ENCODE data around the gene FBXL14.

The FBXL14 gene

DNA sequence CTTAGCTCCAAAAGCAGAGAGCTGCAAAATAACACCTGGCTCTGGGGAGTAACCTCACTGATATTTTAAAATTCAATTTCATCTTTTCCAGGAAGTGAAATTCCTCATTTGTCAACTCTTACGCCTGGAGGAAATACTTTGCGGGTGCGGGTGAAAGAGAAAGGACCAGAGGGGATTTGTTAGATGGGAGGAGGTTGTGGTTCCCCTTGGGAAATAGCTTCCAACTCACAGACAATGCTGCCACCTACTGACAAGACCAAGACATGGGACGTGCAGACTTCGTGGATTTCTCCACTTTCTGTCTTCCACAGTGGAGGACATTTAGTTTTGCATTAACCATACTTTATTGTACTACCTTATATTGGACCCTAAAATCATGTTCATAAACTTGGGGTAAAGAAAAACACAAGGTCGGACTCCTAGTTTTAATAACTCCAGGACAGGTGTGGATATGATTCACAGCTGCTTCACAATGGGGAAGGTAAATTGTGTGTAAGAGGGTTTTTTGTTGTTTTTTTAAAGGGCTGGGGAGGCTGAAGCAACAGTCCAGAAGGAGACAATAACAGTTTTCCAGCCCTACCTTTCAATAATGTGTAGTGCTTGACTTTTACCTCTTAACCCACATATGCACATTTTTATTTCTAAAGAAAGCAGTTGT, 10.8 kb downstream of the FBXL14 start:
- Histone ChIP-seq H3K4me3 (ENCODE audit: low read depth, low read length) (no peak overlapping the region), H3K4me1 (ENCODE audit: control insufficient read depth, insufficient read depth, low read length) (peaks cover 8% of the 10 kb centered on the region), H3K36me3 (ENCODE audit: control insufficient read depth in 2 of 2, insufficient read depth in 1 of 2, low read length in 2 of 2) (no peaks in the 10 kb centered on the region; a peak in 1 of 3 replicates), H3K27ac (ENCODE audit: extremely low read depth, low read depth, low read length) (no peak overlapping the region), H3K9me3 (ENCODE audit: control insufficient read depth, insufficient read depth, low read depth, low read length) (no peaks in the 10 kb centered on the region)
- ChIA-PET POLR2A (interaction anchor here (0.7 to 1.6 kb wide), 4 partner anchors 23 to 1141 kb away, joined by 3 to 9 read pairs (median 4); no protein-coding TSS in a partner anchor), CTCF (interaction anchor here (0.6 to 10.7 kb wide), 39 partner anchors 9 to 1683 kb away, joined by 3 to 196 read pairs (median 4); no protein-coding TSS in a partner anchor)
- TF ChIP-seq ZBTB7A (tag by site-specific recombination; IDR thresholded peaks at IDR 0.05; ENCODE audit: low read depth) (no peak), ZNF792 (tag by site-specific recombination; IDR thresholded peaks at IDR 0.05) (no peak), ZBTB48 (tag by site-specific recombination; IDR thresholded peaks at IDR 0.05) (no peak), ZSCAN23 (tag by site-specific recombination; IDR thresholded peaks at IDR 0.05) (no peak), SP3 (tag by site-specific recombination; IDR thresholded peaks at IDR 0.05) (no peak), ZNF521 (tag by site-specific recombination; IDR thresholded peaks at IDR 0.05) (no peak), ZNF747 (tag by site-specific recombination; IDR thresholded peaks at IDR 0.05) (no peak), ZNF558 (tag by site-specific recombination; IDR thresholded peaks at IDR 0.05) (no peak), GLIS2 (tag by site-specific recombination; IDR thresholded peaks at IDR 0.05) (no peak), KLF7 (tag by site-specific recombination; IDR thresholded peaks at IDR 0.05; ENCODE audit: borderline replicate concordance) (no peak), ZNF2 (tag by site-specific recombination; IDR thresholded peaks at IDR 0.05) (peak; percentile 87), ZNF354C (tag by site-specific recombination; IDR thresholded peaks at IDR 0.05; ENCODE audit: borderline replicate concordance, low read depth) (no peak), ZNF629 (tag by site-specific recombination; IDR thresholded peaks at IDR 0.05) (no peak), SETDB1 (IDR thresholded peaks at IDR 0.05; ENCODE audit: insufficient read length, low read length) (no peak)
- TF ChIP-seq, protein P1, sequence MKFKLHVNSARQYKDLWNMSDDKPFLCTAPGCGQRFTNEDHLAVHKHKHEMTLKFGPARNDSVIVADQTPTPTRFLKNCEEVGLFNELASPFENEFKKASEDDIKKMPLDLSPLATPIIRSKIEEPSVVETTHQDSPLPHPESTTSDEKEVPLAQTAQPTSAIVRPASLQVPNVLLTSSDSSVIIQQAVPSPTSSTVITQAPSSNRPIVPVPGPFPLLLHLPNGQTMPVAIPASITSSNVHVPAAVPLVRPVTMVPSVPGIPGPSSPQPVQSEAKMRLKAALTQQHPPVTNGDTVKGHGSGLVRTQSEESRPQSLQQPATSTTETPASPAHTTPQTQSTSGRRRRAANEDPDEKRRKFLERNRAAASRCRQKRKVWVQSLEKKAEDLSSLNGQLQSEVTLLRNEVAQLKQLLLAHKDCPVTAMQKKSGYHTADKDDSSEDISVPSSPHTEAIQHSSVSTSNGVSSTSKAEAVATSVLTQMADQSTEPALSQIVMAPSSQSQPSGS (tag by site-specific recombination; IDR thresholded peaks at IDR 0.05; ENCODE audit: low read depth), result no peak
- TF ChIP-seq, protein P2, sequence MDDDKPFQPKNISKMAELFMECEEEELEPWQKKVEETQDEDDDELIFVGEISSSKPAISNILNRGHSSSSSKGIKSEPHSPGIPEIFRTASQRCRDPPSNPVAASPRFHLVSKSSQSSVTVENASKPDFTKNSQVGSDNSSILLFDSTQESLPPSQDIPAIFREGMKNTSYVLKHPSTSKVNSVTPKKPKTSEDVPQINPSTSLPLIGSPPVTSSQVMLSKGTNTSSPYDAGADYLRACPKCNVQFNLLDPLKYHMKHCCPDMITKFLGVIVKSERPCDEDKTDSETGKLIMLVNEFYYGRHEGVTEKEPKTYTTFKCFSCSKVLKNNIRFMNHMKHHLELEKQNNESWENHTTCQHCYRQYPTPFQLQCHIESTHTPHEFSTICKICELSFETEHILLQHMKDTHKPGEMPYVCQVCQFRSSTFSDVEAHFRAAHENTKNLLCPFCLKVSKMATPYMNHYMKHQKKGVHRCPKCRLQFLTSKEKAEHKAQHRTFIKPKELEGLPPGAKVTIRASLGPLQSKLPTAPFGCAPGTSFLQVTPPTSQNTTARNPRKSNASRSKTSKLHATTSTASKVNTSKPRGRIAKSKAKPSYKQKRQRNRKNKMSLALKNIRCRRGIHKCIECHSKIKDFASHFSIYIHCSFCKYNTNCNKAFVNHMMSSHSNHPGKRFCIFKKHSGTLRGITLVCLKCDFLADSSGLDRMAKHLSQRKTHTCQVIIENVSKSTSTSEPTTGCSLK (tag by site-specific recombination; IDR thresholded peaks at IDR 0.05), result no peak
- TF ChIP-seq, protein P3, sequence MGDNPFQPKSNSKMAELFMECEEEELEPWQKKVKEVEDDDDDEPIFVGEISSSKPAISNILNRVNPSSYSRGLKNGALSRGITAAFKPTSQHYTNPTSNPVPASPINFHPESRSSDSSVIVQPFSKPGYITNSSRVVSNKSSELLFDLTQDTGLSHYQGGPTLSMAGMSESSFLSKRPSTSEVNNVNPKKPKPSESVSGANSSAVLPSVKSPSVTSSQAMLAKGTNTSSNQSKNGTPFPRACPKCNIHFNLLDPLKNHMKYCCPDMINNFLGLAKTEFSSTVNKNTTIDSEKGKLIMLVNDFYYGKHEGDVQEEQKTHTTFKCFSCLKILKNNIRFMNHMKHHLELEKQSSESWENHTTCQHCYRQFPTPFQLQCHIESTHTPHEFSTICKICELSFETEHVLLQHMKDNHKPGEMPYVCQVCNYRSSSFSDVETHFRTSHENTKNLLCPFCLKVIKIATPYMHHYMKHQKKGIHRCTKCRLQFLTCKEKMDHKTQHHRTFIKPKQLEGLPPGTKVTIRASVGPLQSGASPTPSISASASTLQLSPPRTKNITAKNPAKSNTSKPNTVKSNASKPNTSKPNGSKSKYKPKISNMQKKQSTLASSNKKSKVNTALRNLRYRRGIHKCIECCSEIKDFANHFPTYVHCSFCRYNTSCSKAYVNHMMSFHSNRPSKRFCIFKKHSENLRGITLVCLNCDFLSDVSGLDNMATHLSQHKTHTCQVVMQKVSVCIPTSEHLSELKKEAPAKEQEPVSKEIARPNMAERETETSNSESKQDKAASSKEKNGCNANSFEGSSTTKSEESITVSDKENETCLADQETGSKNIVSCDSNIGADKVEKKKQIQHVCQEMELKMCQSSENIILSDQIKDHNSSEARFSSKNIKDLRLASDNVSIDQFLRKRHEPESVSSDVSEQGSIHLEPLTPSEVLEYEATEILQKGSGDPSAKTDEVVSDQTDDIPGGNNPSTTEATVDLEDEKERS (tag by site-specific recombination; IDR thresholded peaks at IDR 0.05), result no peak
- TF ChIP-seq, protein P4, sequence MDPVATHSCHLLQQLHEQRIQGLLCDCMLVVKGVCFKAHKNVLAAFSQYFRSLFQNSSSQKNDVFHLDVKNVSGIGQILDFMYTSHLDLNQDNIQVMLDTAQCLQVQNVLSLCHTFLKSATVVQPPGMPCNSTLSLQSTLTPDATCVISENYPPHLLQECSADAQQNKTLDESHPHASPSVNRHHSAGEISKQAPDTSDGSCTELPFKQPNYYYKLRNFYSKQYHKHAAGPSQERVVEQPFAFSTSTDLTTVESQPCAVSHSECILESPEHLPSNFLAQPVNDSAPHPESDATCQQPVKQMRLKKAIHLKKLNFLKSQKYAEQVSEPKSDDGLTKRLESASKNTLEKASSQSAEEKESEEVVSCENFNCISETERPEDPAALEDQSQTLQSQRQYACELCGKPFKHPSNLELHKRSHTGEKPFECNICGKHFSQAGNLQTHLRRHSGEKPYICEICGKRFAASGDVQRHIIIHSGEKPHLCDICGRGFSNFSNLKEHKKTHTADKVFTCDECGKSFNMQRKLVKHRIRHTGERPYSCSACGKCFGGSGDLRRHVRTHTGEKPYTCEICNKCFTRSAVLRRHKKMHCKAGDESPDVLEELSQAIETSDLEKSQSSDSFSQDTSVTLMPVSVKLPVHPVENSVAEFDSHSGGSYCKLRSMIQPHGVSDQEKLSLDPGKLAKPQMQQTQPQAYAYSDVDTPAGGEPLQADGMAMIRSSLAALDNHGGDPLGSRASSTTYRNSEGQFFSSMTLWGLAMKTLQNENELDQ (tag by site-specific recombination; IDR thresholded peaks at IDR 0.05; ENCODE audit: low read depth), result no peak
- TF ChIP-seq, protein P5, sequence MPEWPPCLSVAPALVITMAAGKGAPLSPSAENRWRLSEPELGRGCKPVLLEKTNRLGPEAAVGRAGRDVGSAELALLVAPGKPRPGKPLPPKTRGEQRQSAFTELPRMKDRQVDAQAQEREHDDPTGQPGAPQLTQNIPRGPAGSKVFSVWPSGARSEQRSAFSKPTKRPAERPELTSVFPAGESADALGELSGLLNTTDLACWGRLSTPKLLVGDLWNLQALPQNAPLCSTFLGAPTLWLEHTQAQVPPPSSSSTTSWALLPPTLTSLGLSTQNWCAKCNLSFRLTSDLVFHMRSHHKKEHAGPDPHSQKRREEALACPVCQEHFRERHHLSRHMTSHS (tag by site-specific recombination; IDR thresholded peaks at IDR 0.05), result no peak
- TF ChIP-seq, protein P6, sequence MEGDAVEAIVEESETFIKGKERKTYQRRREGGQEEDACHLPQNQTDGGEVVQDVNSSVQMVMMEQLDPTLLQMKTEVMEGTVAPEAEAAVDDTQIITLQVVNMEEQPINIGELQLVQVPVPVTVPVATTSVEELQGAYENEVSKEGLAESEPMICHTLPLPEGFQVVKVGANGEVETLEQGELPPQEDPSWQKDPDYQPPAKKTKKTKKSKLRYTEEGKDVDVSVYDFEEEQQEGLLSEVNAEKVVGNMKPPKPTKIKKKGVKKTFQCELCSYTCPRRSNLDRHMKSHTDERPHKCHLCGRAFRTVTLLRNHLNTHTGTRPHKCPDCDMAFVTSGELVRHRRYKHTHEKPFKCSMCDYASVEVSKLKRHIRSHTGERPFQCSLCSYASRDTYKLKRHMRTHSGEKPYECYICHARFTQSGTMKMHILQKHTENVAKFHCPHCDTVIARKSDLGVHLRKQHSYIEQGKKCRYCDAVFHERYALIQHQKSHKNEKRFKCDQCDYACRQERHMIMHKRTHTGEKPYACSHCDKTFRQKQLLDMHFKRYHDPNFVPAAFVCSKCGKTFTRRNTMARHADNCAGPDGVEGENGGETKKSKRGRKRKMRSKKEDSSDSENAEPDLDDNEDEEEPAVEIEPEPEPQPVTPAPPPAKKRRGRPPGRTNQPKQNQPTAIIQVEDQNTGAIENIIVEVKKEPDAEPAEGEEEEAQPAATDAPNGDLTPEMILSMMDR (tag by site-specific recombination; IDR thresholded peaks at IDR 0.05), result peak; percentile 85
- TF ChIP-seq, protein P7, sequence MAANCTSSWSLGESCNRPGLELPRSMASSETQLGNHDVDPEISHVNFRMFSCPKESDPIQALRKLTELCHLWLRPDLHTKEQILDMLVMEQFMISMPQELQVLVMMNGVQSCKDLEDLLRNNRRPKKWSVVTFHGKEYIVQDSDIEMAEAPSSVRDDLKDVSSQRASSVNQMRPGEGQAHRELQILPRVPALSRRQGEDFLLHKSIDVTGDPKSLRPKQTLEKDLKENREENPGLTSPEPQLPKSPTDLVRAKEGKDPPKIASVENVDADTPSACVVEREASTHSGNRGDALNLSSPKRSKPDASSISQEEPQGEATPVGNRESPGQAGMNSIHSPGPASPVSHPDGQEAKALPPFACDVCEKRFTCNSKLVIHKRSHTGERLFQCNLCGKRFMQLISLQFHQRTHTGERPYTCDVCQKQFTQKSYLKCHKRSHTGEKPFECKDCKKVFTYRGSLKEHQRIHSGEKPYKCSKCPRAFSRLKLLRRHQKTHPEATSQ (tag by site-specific recombination; IDR thresholded peaks at IDR 0.05), result no peak
- TF ChIP-seq, protein P8, sequence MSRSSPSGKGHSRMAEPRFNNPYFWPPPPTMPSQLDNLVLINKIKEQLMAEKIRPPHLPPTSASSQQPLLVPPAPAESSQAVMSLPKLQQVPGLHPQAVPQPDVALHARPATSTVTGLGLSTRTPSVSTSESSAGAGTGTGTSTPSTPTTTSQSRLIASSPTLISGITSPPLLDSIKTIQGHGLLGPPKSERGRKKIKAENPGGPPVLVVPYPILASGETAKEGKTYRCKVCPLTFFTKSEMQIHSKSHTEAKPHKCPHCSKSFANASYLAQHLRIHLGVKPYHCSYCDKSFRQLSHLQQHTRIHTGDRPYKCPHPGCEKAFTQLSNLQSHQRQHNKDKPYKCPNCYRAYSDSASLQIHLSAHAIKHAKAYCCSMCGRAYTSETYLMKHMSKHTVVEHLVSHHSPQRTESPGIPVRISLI (tag by site-specific recombination; IDR thresholded peaks at IDR 0.05), result no peak
